ENCODE results near the gene CCDC171. TPM values are rescaled to one million over a fixed set of nuclear protein-coding genes. Genes with fewer than 3 reads are reported as not detected.

The CCDC171 gene
- polyA plus RNA-seq, 3 donors: 0.08 to 0.17 (median 0.10) TPM

DNA sequence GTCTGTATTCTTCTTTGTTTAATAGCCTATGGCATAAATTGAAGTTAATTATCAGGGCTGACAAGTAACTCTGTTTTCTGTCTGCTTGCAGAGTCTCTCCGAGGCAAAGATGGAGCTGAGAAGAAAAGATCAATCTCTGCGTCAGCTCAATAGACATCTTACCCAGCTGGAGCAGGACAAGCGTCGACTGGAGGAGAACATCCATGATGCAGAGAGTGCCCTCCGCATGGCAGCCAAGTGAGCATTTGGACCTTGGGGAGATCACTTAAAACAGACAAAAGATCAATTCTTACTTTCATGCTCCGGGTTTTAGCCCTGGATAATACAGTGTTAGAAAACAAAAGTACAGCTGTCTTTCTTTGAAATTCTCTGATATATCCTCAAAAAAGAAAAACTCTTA lies 293.8 kb downstream of the CCDC171 start:
- no peaks in the 10 kb centered on the region for H3K9me3 ChIP-seq (replicated peaks in 1 of 2; ENCODE audit: control insufficient read depth in 1 of 2, insufficient read depth in 1 of 2, low read length in 2 of 2)
- no peaks in the 10 kb centered on the region for H3K4me1 ChIP-seq (ENCODE audit: control insufficient read depth in 1 of 2, insufficient read depth in 2 of 2, low read length in 2 of 2)
- H3K79me2 ChIP-seq (ENCODE audit: insufficient read depth, low read length): no peaks in the 10 kb centered on the region
- DNase-seq: no peak
- no peaks in the 10 kb centered on the region for H3K4me1 Mint-ChIP-seq
- no peak overlapping the region for H2AFZ ChIP-seq (ENCODE audit: insufficient read depth, low read depth, low read length, poor library complexity, severe bottlenecking)
- H3K4me3 ChIP-seq (replicated peaks in 1 of 3; ENCODE audit: low read depth in 2 of 3, low read length in 3 of 3): no peak overlapping the region
- no peak overlapping the region for H3K4me2 ChIP-seq (replicated peaks; ENCODE audit: extremely low read depth, low read length, poor library complexity, severe bottlenecking)
- no peaks in the 10 kb centered on the region for H3K36me3 ChIP-seq (replicated peaks in 1 of 2; ENCODE audit: control insufficient read depth in 1 of 2, insufficient read depth in 2 of 2, low read length in 2 of 2)
- no peaks in the 10 kb centered on the region for H4K20me1 ChIP-seq (ENCODE audit: insufficient read depth, low read length)
- H3K9ac ChIP-seq (ENCODE audit: insufficient read depth, low read length, poor library complexity, severe bottlenecking): no peak overlapping the region
- intact Hi-C loops (cut with micrococcal nuclease): no loop called here
- H3K4me3 Mint-ChIP-seq: no peak overlapping the region
- no peaks in the 10 kb centered on the region for H3K27me3 Mint-ChIP-seq (ENCODE audit: low read depth in 3 of 3)
- no peaks in the 10 kb centered on the region for H3K9me3 Mint-ChIP-seq
- TF ChIP-seq CTCF (IDR thresholded peaks at IDR 0.05): no peak
- H3K27ac ChIP-seq (ENCODE audit: low read depth in 1 of 2, low read length in 2 of 2): no peak overlapping the region
- 90% methylated on average over 5 of the region's 6 CpGs for WGBS (ENCODE audit: insufficient coverage)
- no peak overlapping the region for H3K27ac Mint-ChIP-seq
- H3K36me3 Mint-ChIP-seq: no peaks in the 10 kb centered on the region
- no peaks in the 10 kb centered on the region for H3K27me3 ChIP-seq (ENCODE audit: control insufficient read depth in 2 of 2, insufficient read depth in 2 of 2, low read length in 2 of 2)

DNA sequence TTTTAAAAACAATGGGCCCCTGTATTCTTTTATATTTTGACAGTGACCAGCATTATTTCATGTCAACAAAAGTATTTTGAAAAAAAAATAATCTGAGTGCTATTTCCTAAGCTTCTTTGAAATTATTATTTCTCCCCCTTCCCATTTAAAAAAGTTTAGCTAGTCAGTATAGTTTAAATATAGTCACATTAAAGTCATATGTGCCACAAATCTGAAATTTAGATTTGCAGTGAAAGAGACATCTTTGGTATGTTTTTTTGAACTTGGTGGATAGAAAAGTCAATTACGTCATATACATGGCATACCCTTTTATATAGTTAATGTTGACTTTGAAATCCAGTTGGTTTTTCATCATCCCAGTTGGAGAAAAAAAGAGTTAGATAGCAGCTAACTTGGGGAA lies 297.0 kb downstream of the CCDC171 start:
- no peaks in the 10 kb centered on the region for H3K79me2 ChIP-seq (ENCODE audit: insufficient read depth, low read length)
- no peak overlapping the region for H2AFZ ChIP-seq (ENCODE audit: insufficient read depth, low read depth, low read length, poor library complexity, severe bottlenecking)
- H3K4me3 ChIP-seq (replicated peaks in 1 of 3; ENCODE audit: low read depth in 2 of 3, low read length in 3 of 3): no peak overlapping the region
- no peak for DNase-seq
- Mint-ChIP-seq H3K9me3 (no peaks in the 10 kb centered on the region), H3K4me3 (no peak overlapping the region), H3K27me3 (ENCODE audit: low read depth in 3 of 3) (no peaks in the 10 kb centered on the region), H3K4me1 (no peaks in the 10 kb centered on the region), H3K27ac (no peak overlapping the region), H3K36me3 (no peaks in the 10 kb centered on the region)
- intact Hi-C loops (cut with micrococcal nuclease): no loop called here
- no peak overlapping the region for H3K9ac ChIP-seq (ENCODE audit: insufficient read depth, low read length, poor library complexity, severe bottlenecking)
- no peaks in the 10 kb centered on the region for H3K27me3 ChIP-seq (ENCODE audit: control insufficient read depth in 2 of 2, insufficient read depth in 2 of 2, low read length in 2 of 2)
- H4K20me1 ChIP-seq (ENCODE audit: insufficient read depth, low read length): no peaks in the 10 kb centered on the region
- no CpG with 5 or more reads among the region's 1 CpG for WGBS (ENCODE audit: insufficient coverage)
- no peak for TF ChIP-seq CTCF (IDR thresholded peaks at IDR 0.05)
- H3K27ac ChIP-seq (ENCODE audit: low read depth in 1 of 2, low read length in 2 of 2): no peak overlapping the region
- no peaks in the 10 kb centered on the region for H3K36me3 ChIP-seq (replicated peaks in 1 of 2; ENCODE audit: control insufficient read depth in 1 of 2, insufficient read depth in 2 of 2, low read length in 2 of 2)
- H3K9me3 ChIP-seq (replicated peaks in 1 of 2; ENCODE audit: control insufficient read depth in 1 of 2, insufficient read depth in 1 of 2, low read length in 2 of 2): no peaks in the 10 kb centered on the region
- no peak overlapping the region for H3K4me2 ChIP-seq (replicated peaks; ENCODE audit: extremely low read depth, low read length, poor library complexity, severe bottlenecking)
- H3K4me1 ChIP-seq (ENCODE audit: control insufficient read depth in 1 of 2, insufficient read depth in 2 of 2, low read length in 2 of 2): no peaks in the 10 kb centered on the region

Measured in CD14-positive monocyte (primary cell).